HG02588 (cell line): ENCODE results near the gene CGREF1.

ENCODE experiments used
- ATAC-seq: cut with Tn5 transposase; IDR thresholded peaks from one replicate; pipeline ENCODE4 v1.9.1; 2021; ENCODE audit warnings: mild to moderate bottlenecking, moderate library complexity; ENCODE audit not compliant: unreplicated experiment

Gene CGREF1

DNA sequence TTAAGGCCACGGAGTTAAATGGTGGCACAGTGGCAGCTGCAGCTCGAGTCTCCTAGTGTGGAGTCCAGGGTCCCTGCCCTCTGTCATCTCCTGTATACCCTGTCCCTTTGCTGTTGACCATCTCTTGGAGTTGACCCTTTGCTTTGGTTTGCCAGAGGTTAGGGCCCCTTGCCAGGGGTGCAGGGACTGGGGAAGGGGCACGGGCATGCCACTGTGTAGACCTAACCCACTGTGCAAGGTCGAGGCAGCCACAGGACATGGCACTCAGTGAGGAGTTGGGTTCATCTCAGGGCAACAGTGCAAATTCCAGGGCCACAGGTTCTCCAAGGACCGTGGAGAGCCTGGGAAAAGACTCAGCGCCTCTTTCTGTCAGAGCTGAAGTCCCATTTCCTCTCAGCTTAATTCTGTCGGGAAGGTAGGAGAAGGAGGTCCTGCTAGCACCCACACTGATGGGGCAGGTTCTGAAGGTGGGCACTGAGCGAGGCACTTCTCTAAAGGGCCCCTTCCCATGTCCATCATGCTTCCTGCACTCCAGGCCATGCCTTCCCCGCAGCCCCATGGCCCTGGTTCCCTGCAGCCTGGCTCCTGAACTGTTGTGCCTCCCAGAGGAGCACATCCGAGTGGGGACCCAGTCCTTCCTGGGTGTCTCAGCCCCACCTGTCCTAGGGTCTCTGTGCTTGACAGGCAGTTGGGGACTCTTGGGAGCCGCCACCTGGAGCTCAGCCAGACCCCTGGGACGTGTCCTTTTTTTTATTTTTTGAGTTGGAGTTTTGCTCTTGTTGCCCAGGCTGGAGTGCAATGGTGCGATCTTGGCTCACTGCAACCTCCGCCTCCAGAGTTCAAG, 29.6 kb downstream of the CGREF1 start:
- no peak for ATAC-seq

DNA sequence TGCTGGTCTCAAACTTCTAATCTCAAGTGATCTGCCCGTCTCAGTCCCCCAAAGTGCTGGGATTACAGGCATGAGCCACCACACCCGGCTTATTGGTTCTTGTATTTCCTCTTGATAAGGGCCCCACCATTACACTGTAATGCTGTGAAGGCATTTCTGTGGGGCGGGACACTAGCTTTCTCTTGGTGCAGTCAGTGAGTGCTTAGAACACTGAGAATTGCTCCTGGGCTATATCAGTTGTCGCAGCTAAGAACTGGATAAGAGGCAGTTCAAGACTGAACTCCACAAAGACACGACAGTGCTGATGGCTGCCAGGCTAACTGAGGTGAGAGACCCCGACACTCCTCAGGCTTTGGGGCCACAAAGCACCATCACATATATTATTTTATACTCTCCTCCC, 30.3 kb downstream of the CGREF1 start:
- ATAC-seq = no peak

DNA sequence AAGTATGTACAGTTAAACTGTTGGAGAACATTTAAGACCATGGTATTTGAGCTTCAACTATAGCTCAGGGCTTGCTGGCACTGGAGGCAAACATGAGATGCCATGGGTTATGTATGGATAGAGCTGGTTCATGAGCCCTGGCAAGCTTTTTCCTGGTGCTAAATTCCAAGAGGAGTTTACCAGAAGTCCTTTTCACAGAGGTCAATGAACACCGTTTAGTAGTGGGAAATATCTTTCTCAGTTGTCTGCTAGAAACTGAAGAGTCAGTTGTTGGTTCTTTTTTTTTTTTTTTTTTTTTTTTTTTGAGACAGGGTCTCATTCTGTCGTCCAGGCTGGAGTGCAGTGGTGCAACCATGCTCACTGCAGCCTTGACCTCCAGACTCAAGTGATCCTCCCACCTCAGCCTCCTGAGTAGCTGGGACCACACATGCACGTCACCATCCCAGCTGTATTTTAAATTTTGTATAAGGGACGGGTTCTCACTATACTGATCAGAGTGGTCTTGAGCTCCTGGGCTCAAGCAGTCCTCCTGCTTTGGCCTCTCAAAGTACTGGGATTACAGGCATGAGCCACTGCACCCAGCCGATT, 31.0 kb downstream of the CGREF1 start:
- no peak for ATAC-seq

DNA sequence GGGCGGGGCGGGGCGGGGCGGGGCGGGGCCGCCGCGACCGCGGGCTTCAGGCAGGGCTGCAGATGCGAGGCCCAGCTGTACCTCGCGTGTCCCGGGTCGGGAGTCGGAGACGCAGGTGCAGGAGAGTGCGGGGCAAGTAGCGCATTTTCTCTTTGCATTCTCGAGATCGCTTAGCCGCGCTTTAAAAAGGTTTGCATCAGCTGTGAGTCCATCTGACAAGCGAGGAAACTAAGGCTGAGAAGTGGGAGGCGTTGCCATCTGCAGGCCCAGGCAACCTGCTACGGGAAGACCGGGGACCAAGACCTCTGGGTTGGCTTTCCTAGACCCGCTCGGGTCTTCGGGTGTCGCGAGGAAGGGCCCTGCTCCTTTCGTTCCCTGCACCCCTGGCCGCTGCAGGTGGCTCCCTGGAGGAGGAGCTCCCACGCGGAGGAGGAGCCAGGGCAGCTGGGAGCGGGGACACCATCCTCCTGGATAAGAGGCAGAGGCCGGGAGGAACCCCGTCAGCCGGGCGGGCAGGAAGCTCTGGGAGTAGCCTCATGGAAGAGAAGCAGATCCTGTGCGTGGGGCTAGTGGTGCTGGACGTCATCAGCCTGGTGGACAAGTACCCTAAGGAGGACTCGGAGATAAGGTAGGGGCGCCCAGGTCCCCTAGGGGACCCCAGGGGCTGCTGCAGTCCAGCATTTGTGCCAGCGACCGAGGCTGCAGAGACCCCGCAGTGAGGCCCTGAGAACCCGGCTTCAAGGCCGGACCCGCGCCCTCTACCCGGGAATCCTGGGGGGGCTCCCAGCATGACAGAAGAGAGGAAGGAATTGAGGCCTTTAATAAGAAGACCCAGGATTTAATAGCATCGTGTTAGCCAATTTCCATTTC, 32.0 kb downstream of the CGREF1 start, which contains the start of gene KHK:
Gene KHK (plus strand): TSS at position 49 of the 870 bp plus-strand sequence. CDS start 488 bp downstream, at position 537.
- peak; percentile 2 for ATAC-seq

DNA sequence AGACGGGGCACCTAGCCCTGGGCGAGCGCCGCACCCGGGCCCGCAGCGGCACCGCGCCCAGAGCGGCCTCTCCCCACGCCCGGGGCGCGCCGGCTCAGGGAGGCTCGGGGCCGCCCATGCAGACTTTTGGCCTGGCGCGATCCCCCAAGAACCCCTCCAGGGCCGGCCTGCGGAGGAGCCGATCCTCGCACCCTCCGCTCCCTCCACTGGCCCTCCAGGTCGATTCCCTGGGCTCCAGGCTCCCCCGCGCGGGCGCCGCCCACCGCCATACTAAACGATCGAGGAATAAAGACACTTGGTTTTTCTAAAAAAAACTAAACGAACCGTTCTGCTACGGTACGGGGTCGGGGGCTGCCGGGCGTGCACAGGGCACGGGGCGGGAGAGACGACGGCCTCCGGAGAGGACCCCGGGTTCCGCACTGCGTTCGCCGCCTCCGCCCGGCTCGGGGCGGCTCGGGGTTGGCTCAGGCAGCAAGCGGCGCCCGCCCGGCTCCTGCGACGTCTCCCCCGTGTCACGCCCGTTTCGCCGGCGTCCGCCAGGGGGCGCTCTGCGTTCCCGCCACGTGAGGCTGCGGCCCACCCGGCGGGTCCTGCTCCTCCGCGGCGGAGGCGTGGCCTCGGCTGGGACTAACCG, 32.7 kb downstream of the CGREF1 start:
- peak; percentile 78 for ATAC-seq

GRCh38 chr2:27085673-27086089, 33.2 kb downstream of the CGREF1 start:
- ATAC-seq = no peak

- ATAC-seq = no peak
Observed at GRCh38 chr2:27085062-27085672, 33.8 kb downstream of the CGREF1 start.

DNA sequence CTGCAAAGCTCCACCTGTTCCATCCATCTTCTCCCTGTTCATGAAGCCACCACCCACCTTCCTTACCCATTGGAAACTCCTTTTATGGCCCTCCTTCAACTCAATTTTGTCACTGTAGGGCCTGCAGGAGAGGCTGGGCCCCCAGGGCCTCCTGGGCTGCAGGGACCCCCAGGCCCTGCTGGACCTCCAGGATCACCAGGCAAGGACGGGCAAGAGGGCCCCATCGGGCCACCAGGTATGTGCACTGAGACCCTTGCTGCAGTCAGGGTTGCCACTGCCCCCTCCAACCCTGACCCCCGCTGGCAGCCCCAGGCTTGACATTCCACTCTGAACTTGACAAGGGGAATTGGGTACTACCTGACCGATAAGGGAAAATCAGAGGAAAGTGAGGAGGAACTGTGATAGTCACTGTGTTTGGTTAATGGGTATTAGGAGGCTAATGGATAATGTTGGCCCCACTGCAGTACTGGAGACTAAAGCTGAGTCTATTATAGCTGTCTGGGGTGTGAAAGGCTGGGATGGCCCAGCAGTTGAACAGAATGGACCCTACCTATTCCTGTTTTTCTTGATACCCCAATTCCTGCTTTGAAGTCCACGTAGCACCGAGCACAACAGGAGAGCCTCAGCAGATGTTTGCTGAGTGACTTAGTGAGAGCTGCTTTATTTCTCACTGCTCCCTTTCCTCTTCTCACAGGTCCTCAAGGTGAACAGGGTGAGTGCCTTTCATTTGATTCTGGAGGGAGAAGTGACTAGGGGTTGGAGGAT, 34.4 kb downstream of the CGREF1 start:
- no peak for ATAC-seq

GRCh38 chr2:27083410-27084296, 35.3 kb downstream of the CGREF1 start:
- ATAC-seq = no peak

DNA sequence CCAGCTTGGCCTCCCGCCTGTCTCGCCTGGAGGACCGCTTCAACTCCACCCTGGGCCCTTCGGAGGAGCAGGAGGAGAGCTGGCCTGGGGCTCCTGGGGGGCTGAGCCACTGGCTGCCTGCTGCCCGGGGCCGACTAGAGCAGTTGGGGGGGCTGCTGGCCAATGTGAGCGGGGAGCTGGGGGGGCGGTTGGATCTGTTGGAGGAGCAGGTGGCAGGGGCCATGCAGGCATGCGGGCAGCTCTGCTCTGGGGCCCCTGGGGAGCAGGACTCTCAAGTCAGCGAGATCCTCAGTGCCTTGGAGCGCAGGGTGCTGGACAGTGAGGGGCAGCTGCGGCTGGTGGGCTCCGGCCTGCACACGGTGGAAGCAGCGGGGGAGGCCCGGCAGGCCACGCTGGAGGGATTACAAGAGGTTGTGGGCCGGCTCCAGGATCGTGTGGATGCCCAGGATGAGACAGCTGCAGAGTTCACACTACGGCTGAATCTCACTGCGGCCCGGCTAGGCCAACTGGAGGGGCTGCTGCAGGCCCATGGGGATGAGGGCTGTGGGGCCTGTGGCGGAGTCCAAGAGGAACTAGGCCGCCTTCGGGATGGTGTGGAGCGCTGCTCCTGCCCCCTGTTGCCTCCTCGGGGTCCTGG, 36.0 kb downstream of the CGREF1 start:
- no peak for ATAC-seq

- ATAC-seq = no peak
Observed at GRCh38 chr2:27081984-27082772, 36.8 kb downstream of the CGREF1 start.

DNA sequence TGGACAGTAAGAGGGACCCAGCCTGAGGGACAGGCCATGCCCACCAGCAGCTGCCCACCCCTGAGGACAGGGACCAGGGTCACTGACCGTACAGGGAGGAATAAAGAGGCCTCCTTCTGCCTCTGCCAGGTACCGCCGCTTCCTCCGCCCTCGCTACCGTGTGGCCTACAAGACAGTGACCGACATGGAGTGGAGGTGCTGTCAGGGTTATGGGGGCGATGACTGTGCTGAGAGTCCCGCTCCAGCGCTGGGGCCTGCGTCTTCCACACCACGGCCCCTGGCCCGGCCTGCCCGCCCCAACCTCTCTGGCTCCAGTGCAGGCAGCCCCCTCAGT, 38.4 kb downstream of the CGREF1 start:
- no peak for ATAC-seq

GRCh38 chr2:27080140-27080469, 38.8 kb downstream of the CGREF1 start:
- ATAC-seq = no peak

- ATAC-seq = no peak
Observed at GRCh38 chr2:27079233-27080139, 39.4 kb downstream of the CGREF1 start.

DNA sequence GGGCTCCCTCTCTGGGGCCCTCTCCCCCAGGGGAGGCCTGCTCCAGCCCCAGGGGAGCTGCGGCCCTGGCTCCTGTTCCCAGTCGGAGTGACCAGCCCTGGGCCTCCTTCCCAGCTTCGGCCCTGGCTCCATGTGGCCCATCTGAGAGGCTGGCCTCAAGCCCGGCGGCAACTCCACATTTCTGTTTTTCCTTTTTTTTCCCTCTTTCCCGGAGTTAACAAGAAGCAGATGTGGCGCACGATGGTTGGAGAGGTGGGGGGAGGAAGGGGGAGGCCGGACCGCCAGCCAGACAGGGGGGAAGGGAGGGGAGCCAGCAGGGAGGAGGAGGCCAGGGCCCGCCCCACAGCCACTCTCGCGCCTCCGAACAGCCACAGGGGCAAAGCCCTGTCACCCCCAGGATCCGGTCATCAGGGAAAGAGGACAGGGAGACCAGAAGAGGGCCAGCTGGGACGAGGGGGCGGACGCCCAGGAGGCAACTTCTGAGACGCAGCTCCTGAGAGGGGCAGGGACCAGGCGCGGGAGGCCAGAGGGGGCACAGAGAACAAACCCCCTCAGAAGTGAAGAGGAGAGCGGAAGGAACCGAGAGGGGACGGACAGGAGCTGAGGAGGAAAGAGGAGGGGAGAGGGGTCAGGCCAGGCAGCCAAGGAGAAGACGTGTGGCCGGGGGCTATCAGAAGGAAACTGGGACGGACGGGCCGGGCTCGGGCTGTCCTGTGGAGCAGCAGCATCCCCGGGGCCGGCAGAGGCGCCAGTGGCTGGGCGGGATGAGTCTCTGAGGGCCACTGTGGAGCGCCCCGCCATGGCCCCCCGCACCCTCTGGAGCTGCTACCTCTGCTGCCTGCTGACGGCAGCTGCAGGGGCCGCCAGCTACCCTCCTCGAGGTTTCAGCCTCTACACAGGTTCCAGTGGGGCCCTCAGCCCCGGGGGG, 40.4 kb downstream of the CGREF1 start, which contains the start of gene EMILIN1:
Gene EMILIN1 (plus strand): TSS at position 349 of the 928 bp plus-strand sequence. CDS start 451 bp downstream, at position 800.
- no peak for ATAC-seq

DNA sequence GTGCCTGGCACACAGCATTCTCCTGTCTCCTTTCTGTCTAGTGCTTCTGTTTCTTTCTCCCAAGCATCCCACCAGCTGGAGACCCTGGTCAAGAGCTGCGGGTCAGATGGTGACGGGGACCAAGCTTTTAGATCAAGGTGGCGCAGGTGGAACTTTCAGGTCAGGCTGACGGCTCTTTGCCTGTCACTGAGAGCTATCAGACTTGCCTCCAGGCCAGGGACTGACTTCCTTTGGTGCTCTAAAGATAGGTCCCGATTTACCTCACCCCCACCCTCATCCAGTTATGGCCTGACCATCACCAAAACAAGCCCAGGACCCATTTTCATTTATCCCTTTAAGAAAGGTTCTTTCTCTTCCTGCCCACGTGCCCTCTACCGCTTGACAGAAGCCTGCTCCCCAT, 41.7 kb downstream of the CGREF1 start:
- no peak for ATAC-seq
